Stimulated activated CD8-positive, alpha-beta memory T cell treated with anti-CD3 and anti-CD28 coated beads, Interleukin-7, amount 100 ng/mL, for 24 hours (primary cell): ENCODE results near the gene FUT6.
A peak's percentile ranks its signal among the peaks of the same experiment; 100 is the strongest.

Source experiments
- DNase-seq: peaks from one replicate; pipeline ENCODE4 v3.0.0-alpha.2; 2020; ENCODE audit warnings: low read depth

FUT6 gene

GRCh38 chr19:5827891-5828660 is 11.4 kb downstream of the FUT6 start:
- DNase-seq, result peak; percentile 84

- DNase-seq, result no peak
Measured at GRCh38 chr19:5827342-5827890, 12.1 kb downstream of the FUT6 start.

- no peak for DNase-seq
Measured at GRCh38 chr19:5826531-5827341, 12.8 kb downstream of the FUT6 start.

GRCh38 chr19:5825178-5825577 is 14.3 kb downstream of the FUT6 start:
- DNase-seq, result no peak

- no peak for DNase-seq
Measured at GRCh38 chr19:5824751-5825150, 14.8 kb downstream of the FUT6 start.

- DNase-seq, result no peak
Measured at GRCh38 chr19:5823579-5824281, 15.8 kb downstream of the FUT6 start.

- DNase-seq, result no peak
Measured at GRCh38 chr19:5822181-5822844, 17.2 kb downstream of the FUT6 start.

- DNase-seq, result no peak
Measured at GRCh38 chr19:5821521-5822180, 17.9 kb downstream of the FUT6 start.

- no peak for DNase-seq
Measured at GRCh38 chr19:5820785-5821184, 18.7 kb downstream of the FUT6 start.

- no peak for DNase-seq
Measured at GRCh38 chr19:5818594-5818993, 20.9 kb downstream of the FUT6 start.

GRCh38 chr19:5817218-5817617 is 22.3 kb downstream of the FUT6 start:
- DNase-seq, result no peak

GRCh38 chr19:5814852-5815246 is 24.7 kb downstream of the FUT6 start:
- DNase-seq, result no peak

- no peak for DNase-seq
Measured at GRCh38 chr19:5814123-5814851, 25.2 kb downstream of the FUT6 start.

- DNase-seq, result no peak
Measured at GRCh38 chr19:5811117-5811516, 28.4 kb downstream of the FUT6 start.

GRCh38 chr19:5809469-5809868 is 30.0 kb downstream of the FUT6 start:
- DNase-seq, result no peak

- DNase-seq, result no peak
Measured at GRCh38 chr19:5809053-5809452, 30.4 kb downstream of the FUT6 start.

- DNase-seq, result no peak
Measured at GRCh38 chr19:5808120-5808816, 31.2 kb downstream of the FUT6 start.

- no peak for DNase-seq
Measured at GRCh38 chr19:5806905-5807304, 32.6 kb downstream of the FUT6 start.

GRCh38 chr19:5806133-5806489 is 33.4 kb downstream of the FUT6 start:
- DNase-seq, result no peak

- peak; percentile 30 for DNase-seq
Measured at GRCh38 chr19:5805462-5806132, 33.9 kb downstream of the FUT6 start.
